D721Med (cell line): ENCODE results near the gene ALG2.

Experiments used
- DNase-seq: peaks from one replicate; pipeline ENCODE4 v3.0.0; 2011; ENCODE audit warnings: low spot score; ENCODE audit not compliant: insufficient read length
- FAIRE-seq: peaks from 2 replicates; lab custom pipeline; 2011; peaks lifted over from hg19 to GRCh38; lab: Jason Lieb, UNC
- TF ChIP-seq, protein P1 (sequence below): IDR thresholded peaks from 2 replicates; pipeline ENCODE4 v1.5.1; 2012; ENCODE audit warnings: mild to moderate bottlenecking, control low read depth; ENCODE audit not compliant: insufficient read depth; ENCODE audit errors: missing control alignments

The ALG2 gene

GRCh38 chr9:99193466-99193821, 28.3 kb downstream of the ALG2 start:
- no peak for FAIRE-seq

GRCh38 chr9:99192786-99193465, 28.8 kb downstream of the ALG2 start:
- TF ChIP-seq, protein P1, sequence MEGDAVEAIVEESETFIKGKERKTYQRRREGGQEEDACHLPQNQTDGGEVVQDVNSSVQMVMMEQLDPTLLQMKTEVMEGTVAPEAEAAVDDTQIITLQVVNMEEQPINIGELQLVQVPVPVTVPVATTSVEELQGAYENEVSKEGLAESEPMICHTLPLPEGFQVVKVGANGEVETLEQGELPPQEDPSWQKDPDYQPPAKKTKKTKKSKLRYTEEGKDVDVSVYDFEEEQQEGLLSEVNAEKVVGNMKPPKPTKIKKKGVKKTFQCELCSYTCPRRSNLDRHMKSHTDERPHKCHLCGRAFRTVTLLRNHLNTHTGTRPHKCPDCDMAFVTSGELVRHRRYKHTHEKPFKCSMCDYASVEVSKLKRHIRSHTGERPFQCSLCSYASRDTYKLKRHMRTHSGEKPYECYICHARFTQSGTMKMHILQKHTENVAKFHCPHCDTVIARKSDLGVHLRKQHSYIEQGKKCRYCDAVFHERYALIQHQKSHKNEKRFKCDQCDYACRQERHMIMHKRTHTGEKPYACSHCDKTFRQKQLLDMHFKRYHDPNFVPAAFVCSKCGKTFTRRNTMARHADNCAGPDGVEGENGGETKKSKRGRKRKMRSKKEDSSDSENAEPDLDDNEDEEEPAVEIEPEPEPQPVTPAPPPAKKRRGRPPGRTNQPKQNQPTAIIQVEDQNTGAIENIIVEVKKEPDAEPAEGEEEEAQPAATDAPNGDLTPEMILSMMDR: no peak
- FAIRE-seq (no peak), DNase-seq (no peak)

More at GRCh38 chr9:99193466-99193821, 28.3 kb downstream of the ALG2 start:
- TF ChIP-seq, protein P1: no peak
- no peak for DNase-seq

GRCh38 chr9:99190597-99191283, 31.0 kb downstream of the ALG2 start:
- no peak for FAIRE-seq
- DNase-seq: no peak
- TF ChIP-seq, protein P1: no peak

DNA sequence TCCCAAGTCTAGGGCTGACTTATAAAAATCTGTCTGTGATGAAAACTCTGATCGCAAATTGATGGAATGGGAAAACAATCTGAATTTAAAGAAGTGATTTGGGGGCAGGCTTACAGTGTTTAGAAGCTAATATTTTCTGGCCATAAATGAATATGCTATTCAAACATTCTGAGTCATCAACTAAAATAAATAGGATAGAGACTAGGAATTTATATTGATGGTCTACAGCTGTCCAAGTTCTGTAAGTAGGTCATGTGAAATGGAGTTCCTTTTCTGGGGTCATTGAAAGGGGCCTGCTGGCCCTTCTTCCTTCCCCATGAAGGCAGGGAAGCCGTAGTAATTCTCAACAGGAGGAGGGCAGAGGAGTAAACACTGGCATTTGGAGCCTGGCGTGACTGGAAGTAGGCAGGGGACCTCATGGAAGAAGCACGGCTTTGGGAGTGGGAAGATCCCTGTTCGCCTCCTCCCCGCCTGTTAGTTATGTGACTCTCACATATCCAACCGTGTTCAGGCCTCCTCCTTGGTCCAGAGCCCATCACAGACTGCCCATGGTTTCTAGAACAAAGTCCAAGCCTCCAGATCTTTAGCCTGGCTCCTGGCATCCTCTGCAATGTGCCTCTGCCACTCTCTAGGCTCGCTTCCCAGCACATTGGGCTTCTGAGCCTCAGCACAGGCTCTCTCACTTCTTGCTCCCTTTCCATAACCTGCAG, 31.7 kb downstream of the ALG2 start:
- TF ChIP-seq, protein P1: no peak
- no peak for FAIRE-seq
- DNase-seq: no peak

GRCh38 chr9:99189186-99189585, 32.6 kb downstream of the ALG2 start:
- TF ChIP-seq, protein P1: no peak
- DNase-seq (no peak), FAIRE-seq (no peak)

GRCh38 chr9:99187311-99187710, 34.4 kb downstream of the ALG2 start:
- TF ChIP-seq, protein P1: no peak
- FAIRE-seq: no peak
- DNase-seq: no peak

- no peak for DNase-seq
- no peak for FAIRE-seq
- TF ChIP-seq, protein P1: no peak
These were observed 35.8 kb downstream of the ALG2 start for GRCh38 chr9:99185934-99186333.
